Measurements from ENCODE around the gene TSSK2.

Gene TSSK2

GRCh38 chr22:19118329-19118880, 12.7 kb upstream of the TSSK2 start:
- no peak for DNase-seq (ENCODE audit: low spot score)
- TF ChIP-seq CTCF (IDR thresholded peaks at IDR 0.05; ENCODE audit: extremely low read depth, insufficient read depth, missing control alignments) = no peak
- in situ Hi-C loops (cut with MboI; ENCODE audit: low pct_unique_long_range_greater_than_20kb, low sequenced_read_pairs, unreplicated experiment) = no loop called here

DNA sequence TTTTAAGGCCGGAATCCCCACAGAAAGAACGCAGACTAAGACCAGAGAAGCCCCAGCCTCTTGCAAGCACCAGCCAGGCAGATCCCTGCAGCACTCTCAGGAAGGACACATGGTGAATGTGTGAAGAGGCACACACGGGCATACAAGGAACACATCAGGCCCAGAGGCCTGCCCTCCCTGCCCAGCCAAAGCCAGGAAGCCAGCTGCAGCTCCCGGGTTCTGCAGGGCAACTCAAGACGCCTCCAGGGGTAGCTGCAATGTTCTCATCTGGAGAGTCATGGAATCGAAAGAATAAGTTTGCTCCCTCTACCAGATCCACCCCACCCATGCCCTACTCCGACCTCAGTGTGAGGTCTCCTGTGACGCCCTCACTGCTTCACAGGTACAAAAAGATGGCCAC, 11.2 kb upstream of the TSSK2 start:
- DNase-seq (ENCODE audit: low spot score) = no peak
- no peak for TF ChIP-seq CTCF (IDR thresholded peaks at IDR 0.05; ENCODE audit: extremely low read depth, insufficient read depth, missing control alignments)
- in situ Hi-C loops (cut with MboI; ENCODE audit: low pct_unique_long_range_greater_than_20kb, low sequenced_read_pairs, unreplicated experiment) = no loop called here

GRCh38 chr22:19120829-19121630, 10.1 kb upstream of the TSSK2 start:
- in situ Hi-C loops (cut with MboI; ENCODE audit: low pct_unique_long_range_greater_than_20kb, low sequenced_read_pairs, unreplicated experiment) = no loop called here
- DNase-seq (ENCODE audit: low spot score) = no peak
- TF ChIP-seq CTCF (IDR thresholded peaks at IDR 0.05; ENCODE audit: extremely low read depth, insufficient read depth, missing control alignments) = no peak

- in situ Hi-C loops (cut with MboI; ENCODE audit: low pct_unique_long_range_greater_than_20kb, low sequenced_read_pairs, unreplicated experiment) = no loop called here
- no peak for TF ChIP-seq CTCF (IDR thresholded peaks at IDR 0.05; ENCODE audit: extremely low read depth, insufficient read depth, missing control alignments)
- DNase-seq (ENCODE audit: low spot score) = peak; percentile 64
These were observed 9.4 kb upstream of the TSSK2 start for GRCh38 chr22:19121631-19122142.

- peak; percentile 100 for DNase-seq (ENCODE audit: low spot score)
- no peak for TF ChIP-seq CTCF (IDR thresholded peaks at IDR 0.05; ENCODE audit: extremely low read depth, insufficient read depth, missing control alignments)
- in situ Hi-C loops (cut with MboI; ENCODE audit: low pct_unique_long_range_greater_than_20kb, low sequenced_read_pairs, unreplicated experiment) = no loop called here
These were observed 8.9 kb upstream of the TSSK2 start, which contains the start of gene DGCR2 for GRCh38 chr22:19122143-19122751. DGCR2 (minus strand) TSS chr22:19122412; CDS start chr22:19122206, 206 bp downstream.

DNA sequence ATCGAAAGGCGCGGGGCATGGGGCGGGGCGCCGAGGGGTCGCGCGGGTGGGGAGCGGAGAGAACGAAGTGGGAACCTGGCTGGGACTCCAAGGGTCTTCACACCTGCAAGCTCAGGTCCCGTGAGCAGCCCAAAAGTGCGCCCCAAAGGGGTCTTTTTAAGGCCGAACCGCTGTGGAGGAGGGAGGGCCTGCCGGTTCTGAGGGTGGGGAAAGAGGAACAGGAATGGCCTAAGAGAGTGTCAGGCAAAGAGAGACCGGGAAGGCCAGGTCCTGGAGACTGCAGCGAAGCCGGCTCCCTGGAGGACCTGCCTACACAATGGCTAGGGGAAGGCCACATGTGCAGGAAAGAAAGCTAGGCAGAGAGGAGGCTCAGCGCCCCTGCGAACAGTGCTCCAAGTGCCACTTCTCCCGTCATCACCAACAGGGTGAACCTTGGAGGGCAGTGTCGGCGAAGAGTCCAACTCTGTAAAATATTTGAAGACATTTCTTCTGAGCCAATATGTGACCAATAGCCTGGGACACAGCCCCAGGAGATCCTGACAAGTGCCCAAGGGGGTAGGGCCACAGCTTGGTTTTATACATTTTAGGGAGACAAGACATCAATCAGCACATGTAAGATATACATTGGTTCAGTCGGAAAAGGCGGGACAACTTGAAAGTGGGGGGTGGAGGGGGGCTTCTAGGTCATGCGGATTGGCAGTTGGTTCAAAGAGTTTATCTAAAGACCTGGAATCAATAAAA, 8.2 kb upstream of the TSSK2 start:
- no peak for TF ChIP-seq CTCF (IDR thresholded peaks at IDR 0.05; ENCODE audit: extremely low read depth, insufficient read depth, missing control alignments)
- in situ Hi-C loops (cut with MboI; ENCODE audit: low pct_unique_long_range_greater_than_20kb, low sequenced_read_pairs, unreplicated experiment) = no loop called here
- peak; percentile 53 for DNase-seq (ENCODE audit: low spot score)
